Measurements from ENCODE around the gene SEMA6A. TPM values are rescaled to one million over a fixed set of nuclear protein-coding genes. Genes with fewer than 3 reads are reported as not detected.

Gene SEMA6A
- total RNA-seq, 1 donor from 2014 or later = 89.9 TPM

- H3K27ac Mint-ChIP-seq = no peak overlapping the region
- no peak for TF ChIP-seq CTCF (IDR thresholded peaks at IDR 0.05; ENCODE audit: unreplicated experiment)
- no peaks in the 10 kb centered on the region for H3K36me3 Mint-ChIP-seq (ENCODE audit: insufficient read depth)
- H3K9me3 Mint-ChIP-seq (ENCODE audit: low read depth) = no peaks in the 10 kb centered on the region
- no peaks in the 10 kb centered on the region for H3K27me3 Mint-ChIP-seq
- no peak overlapping the region for H3K4me3 Mint-ChIP-seq (ENCODE audit: low read depth)
- peaks cover 5% of the 10 kb centered on the region for H3K4me1 Mint-ChIP-seq (ENCODE audit: low read depth)
- DNase-seq (ENCODE audit: low spot score, unreplicated experiment) = no peak
Measured at GRCh38 chr5:116614603-116614920, 39.9 kb upstream of the SEMA6A start.

- H3K4me1 Mint-ChIP-seq (ENCODE audit: low read depth) = peaks cover 5% of the 10 kb centered on the region
- no peak for TF ChIP-seq CTCF (IDR thresholded peaks at IDR 0.05; ENCODE audit: unreplicated experiment)
- no peaks in the 10 kb centered on the region for H3K9me3 Mint-ChIP-seq (ENCODE audit: low read depth)
- no peak overlapping the region for H3K4me3 Mint-ChIP-seq (ENCODE audit: low read depth)
- DNase-seq (ENCODE audit: low spot score, unreplicated experiment) = no peak
- H3K36me3 Mint-ChIP-seq (ENCODE audit: insufficient read depth) = no peaks in the 10 kb centered on the region
- no peak overlapping the region for H3K27ac Mint-ChIP-seq
- no peaks in the 10 kb centered on the region for H3K27me3 Mint-ChIP-seq
Measured at GRCh38 chr5:116613445-116613844, 38.8 kb upstream of the SEMA6A start.

- Mint-ChIP-seq H3K36me3 (ENCODE audit: insufficient read depth) (no peaks in the 10 kb centered on the region), H3K9me3 (ENCODE audit: low read depth) (no peaks in the 10 kb centered on the region), H3K27ac (no peak overlapping the region), H3K4me1 (ENCODE audit: low read depth) (peaks cover 5% of the 10 kb centered on the region), H3K27me3 (no peaks in the 10 kb centered on the region), H3K4me3 (ENCODE audit: low read depth) (no peak overlapping the region)
- no peak for TF ChIP-seq CTCF (IDR thresholded peaks at IDR 0.05; ENCODE audit: unreplicated experiment)
- DNase-seq (ENCODE audit: low spot score, unreplicated experiment) = no peak
Measured at GRCh38 chr5:116612431-116612830, 37.8 kb upstream of the SEMA6A start.

GRCh38 chr5:116605310-116606070 lies 30.9 kb upstream of the SEMA6A start:
- H3K9me3 Mint-ChIP-seq (ENCODE audit: low read depth) = no peaks in the 10 kb centered on the region
- no peaks in the 10 kb centered on the region for H3K4me1 Mint-ChIP-seq (ENCODE audit: low read depth)
- no peaks in the 10 kb centered on the region for H3K27me3 Mint-ChIP-seq
- H3K4me3 Mint-ChIP-seq (ENCODE audit: low read depth) = no peak overlapping the region
- H3K36me3 Mint-ChIP-seq (ENCODE audit: insufficient read depth) = no peaks in the 10 kb centered on the region
- no peak overlapping the region for H3K27ac Mint-ChIP-seq
- no peak for TF ChIP-seq CTCF (IDR thresholded peaks at IDR 0.05; ENCODE audit: unreplicated experiment)
- DNase-seq (ENCODE audit: low spot score, unreplicated experiment) = no peak

- no peaks in the 10 kb centered on the region for H3K36me3 Mint-ChIP-seq (ENCODE audit: insufficient read depth)
- no peak overlapping the region for H3K4me3 Mint-ChIP-seq (ENCODE audit: low read depth)
- no peaks in the 10 kb centered on the region for H3K4me1 Mint-ChIP-seq (ENCODE audit: low read depth)
- no peaks in the 10 kb centered on the region for H3K27me3 Mint-ChIP-seq
- DNase-seq (ENCODE audit: low spot score, unreplicated experiment) = no peak
- H3K9me3 Mint-ChIP-seq (ENCODE audit: low read depth) = no peaks in the 10 kb centered on the region
- H3K27ac Mint-ChIP-seq = no peak overlapping the region
- no peak for TF ChIP-seq CTCF (IDR thresholded peaks at IDR 0.05; ENCODE audit: unreplicated experiment)
Measured at GRCh38 chr5:116604805-116605204, 30.2 kb upstream of the SEMA6A start.

Data from progenitor cell of endocrine pancreas (in vitro differentiated cells).